Ascending aorta (tissue), 2 donors: ENCODE data around the gene PEX12. TPM values are rescaled to one million over a fixed set of nuclear protein-coding genes. Genes with fewer than 3 reads are reported as not detected.

Experiments used
- DNase-seq, 2 donors: peaks; one replicate each; pipeline ENCODE4 v3.0.0-alpha.2; 2019; ENCODE audit warnings: low spot score in 2 of 2
- H3K27ac ChIP-seq, 2 donors: fragments of 200-600 bp; sonication (generic); one replicate each; pipeline ENCODE4 v1.5.1; 2016 to 2017; ENCODE audit warnings: mild to moderate bottlenecking in 1 of 2
- H3K27me3 ChIP-seq: fragments of 200-600 bp; sonication (generic); one replicate; pipeline ENCODE4 v1.5.1; 2017
- H3K36me3 ChIP-seq, 2 donors: fragments of 200-600 bp; sonication (generic); one replicate each; pipeline ENCODE4 v1.5.1; 2016
- H3K4me1 ChIP-seq, 2 donors: fragments of 200-600 bp; sonication (generic); one replicate each; pipeline ENCODE4 v1.5.1; 2016 to 2017; ENCODE audit warnings: mild to moderate bottlenecking in 1 of 2
- H3K4me3 ChIP-seq, 2 donors: fragments of 200-600 bp; sonication (generic); one replicate each; pipeline ENCODE4 v1.5.1; 2016 to 2017; ENCODE audit warnings: mild to moderate bottlenecking in 1 of 2
- H3K9me3 ChIP-seq, 2 donors: fragments of 200-600 bp; sonication (generic); one replicate each; pipeline ENCODE4 v1.5.1; 2016
- intact Hi-C: fragments of 100-400 bp; cut with DNase I; formaldehyde crosslinking; loops from one replicate; pipeline ENCODE4 v1.15.1; 2023
- total RNA-seq: library from RNA; depleted of rRNA; stranded (reverse); fragments of >200 nt; gene quantifications from one replicate; pipeline ENCODE4 v1.1.0, GENCODE V29; 2016
- TF ChIP-seq, protein P1 (sequence below), 3 experiments: fragments of 200-600 bp in 2 of 3; fragments of 450-650 bp in 1 of 3; sonication (generic) in 2 of 3; IDR thresholded peaks; one replicate each; pipeline ENCODE4 v1.5.1; 2016 to 2019; ENCODE audit warnings: antibody characterized with exemption in 3 of 3, mild to moderate bottlenecking in 1 of 3, moderate library complexity in 1 of 3

The PEX12 gene
- total RNA-seq, 1 donor from 2014 or later: 5.6 TPM

DNA sequence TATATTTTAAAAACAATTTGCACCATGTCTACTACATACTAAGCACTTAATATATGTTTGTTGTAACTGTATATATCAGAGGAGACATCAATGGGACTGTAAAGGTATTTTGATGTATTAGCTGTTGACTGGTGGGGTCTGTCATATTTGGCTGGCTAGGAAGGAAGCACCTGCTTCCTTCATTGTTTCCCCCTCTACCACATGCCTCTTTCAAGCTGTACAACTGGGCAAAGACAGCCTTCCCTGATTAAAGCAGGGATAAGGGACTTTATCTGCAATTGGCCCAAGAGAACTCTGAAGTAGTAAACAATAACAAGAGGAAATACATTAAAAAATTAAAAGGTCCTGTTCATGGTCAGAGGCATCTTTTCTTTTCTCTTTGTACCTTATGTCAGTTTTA lies 35.4 kb downstream of the PEX12 start:
- TF ChIP-seq, protein P1, sequence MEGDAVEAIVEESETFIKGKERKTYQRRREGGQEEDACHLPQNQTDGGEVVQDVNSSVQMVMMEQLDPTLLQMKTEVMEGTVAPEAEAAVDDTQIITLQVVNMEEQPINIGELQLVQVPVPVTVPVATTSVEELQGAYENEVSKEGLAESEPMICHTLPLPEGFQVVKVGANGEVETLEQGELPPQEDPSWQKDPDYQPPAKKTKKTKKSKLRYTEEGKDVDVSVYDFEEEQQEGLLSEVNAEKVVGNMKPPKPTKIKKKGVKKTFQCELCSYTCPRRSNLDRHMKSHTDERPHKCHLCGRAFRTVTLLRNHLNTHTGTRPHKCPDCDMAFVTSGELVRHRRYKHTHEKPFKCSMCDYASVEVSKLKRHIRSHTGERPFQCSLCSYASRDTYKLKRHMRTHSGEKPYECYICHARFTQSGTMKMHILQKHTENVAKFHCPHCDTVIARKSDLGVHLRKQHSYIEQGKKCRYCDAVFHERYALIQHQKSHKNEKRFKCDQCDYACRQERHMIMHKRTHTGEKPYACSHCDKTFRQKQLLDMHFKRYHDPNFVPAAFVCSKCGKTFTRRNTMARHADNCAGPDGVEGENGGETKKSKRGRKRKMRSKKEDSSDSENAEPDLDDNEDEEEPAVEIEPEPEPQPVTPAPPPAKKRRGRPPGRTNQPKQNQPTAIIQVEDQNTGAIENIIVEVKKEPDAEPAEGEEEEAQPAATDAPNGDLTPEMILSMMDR (IDR thresholded peaks at IDR 0.05): no peak
- Histone ChIP-seq H3K27me3 (no peaks in the 10 kb centered on the region), H3K9me3 (no peaks in the 10 kb centered on the region), H3K36me3 (no peaks in the 10 kb centered on the region), H3K4me1 (peaks cover 0 to 2% of the 10 kb centered on the region in 2 donors), H3K4me3 (no peak overlapping the region), H3K27ac (no peak overlapping the region)
- no peak for DNase-seq
- intact Hi-C loops: no loop called here

- TF ChIP-seq, protein P1 (IDR thresholded peaks at IDR 0.05): no peak
- peaks cover 0 to 2% of the 10 kb centered on the region in 2 donors for H3K4me1 ChIP-seq
- H3K27me3 ChIP-seq: no peaks in the 10 kb centered on the region
- peak overlapping the region in 1 of 2 donors; percentile 51 for H3K4me3 ChIP-seq
- intact Hi-C loops: no loop called here
- H3K9me3 ChIP-seq: no peaks in the 10 kb centered on the region
- H3K27ac ChIP-seq: peak overlapping the region in 1 of 2 donors; percentile 38
- H3K36me3 ChIP-seq: no peaks in the 10 kb centered on the region
- DNase-seq: no peak
Measured at GRCh38 chr17:35541434-35541833, 36.9 kb downstream of the PEX12 start.

DNA sequence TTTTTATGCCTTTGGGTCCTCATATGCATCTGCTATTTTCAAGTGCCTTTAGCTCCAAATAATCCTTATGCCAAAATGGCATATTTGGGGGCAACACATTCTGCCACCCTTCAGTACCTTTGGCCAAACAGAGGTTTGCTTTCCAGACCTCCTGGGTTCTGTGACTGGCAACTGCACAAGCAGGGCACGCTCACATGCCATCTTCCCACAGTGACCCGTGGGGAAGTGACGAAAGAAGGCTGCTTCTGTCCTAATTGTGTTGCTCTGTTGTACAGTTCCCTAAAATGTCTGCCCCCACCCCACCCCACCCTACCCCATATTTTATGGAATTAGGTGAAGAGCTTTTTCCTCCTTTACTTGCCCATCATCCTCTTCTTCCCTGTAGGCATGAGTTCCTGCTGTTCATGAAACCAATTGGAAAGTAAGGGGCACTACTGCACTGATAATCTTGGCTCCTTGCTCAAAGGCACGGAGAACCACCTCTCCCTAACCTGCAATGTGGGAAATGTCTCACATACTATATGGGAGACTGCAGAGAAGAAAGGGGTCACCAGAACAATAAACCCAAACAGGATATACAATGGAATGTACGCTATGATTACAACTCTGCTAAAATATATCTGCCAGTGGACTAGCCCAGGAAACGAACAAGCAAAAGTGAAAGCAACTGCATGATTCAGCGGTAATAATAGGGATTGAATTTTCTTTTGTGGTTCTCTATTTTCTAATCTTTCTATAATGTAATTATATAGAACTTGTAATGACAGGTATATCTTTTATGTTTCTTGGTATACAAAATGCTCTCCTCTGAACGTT lies 37.6 kb downstream of the PEX12 start:
- TF ChIP-seq, protein P1 (IDR thresholded peaks at IDR 0.05): no peak
- H3K4me1 ChIP-seq: peaks cover 0 to 2% of the 10 kb centered on the region in 2 donors
- peak overlapping the region; percentile 12 to 38 for H3K27ac ChIP-seq
- intact Hi-C loops: no loop called here
- H3K9me3 ChIP-seq: no peaks in the 10 kb centered on the region
- H3K4me3 ChIP-seq: peak overlapping the region; percentile 23 to 51
- DNase-seq: peak in 1 of 2 donors; percentile 74
- H3K27me3 ChIP-seq: no peaks in the 10 kb centered on the region
- H3K36me3 ChIP-seq: no peaks in the 10 kb centered on the region

DNA sequence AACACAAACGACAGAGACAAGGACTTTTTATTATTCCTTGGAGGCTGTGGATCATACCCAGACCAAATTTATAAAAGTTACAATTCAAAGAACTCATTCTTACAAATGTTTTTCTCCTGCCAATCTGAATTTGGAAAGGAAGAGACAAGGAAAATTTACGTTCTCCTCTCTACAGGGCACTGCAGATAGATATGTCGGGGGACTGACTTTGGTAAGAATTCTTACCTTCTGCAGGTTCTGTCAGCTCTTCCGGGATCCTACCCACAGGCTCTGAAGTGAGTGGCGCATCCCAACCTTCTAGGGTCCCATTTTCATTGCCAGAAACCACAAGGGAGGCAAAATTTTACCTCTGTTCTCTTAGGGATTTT lies 38.7 kb downstream of the PEX12 start:
- DNase-seq: no peak
- Histone ChIP-seq H3K4me3 (no peak overlapping the region), H3K9me3 (no peaks in the 10 kb centered on the region), H3K27me3 (no peaks in the 10 kb centered on the region), H3K36me3 (no peaks in the 10 kb centered on the region), H3K27ac (no peak overlapping the region), H3K4me1 (peaks cover 0 to 2% of the 10 kb centered on the region in 2 donors)
- TF ChIP-seq, protein P1 (IDR thresholded peaks at IDR 0.05): no peak
- intact Hi-C loops: loop anchor here (2.0 to 10.0 kb wide), 2 partner anchors 225 to 365 kb away; no protein-coding TSS in a partner anchor

- Histone ChIP-seq H3K27ac (peak within 1 kb of the TSS in 1 of 2 donors; percentile 0), H3K9me3 (no peaks in the 10 kb centered on the region), H3K4me1 (peaks cover 0 to 2% of the 10 kb centered on the region in 2 donors), H3K27me3 (no peaks in the 10 kb centered on the region), H3K36me3 (no peaks in the 10 kb centered on the region), H3K4me3 (no peak within 1 kb of the TSS)
- TF ChIP-seq, protein P1 (IDR thresholded peaks at IDR 0.05): no peak
- intact Hi-C loops: loop anchor here (2.0 to 10.0 kb wide), 2 partner anchors 223 to 363 kb away; no protein-coding TSS in a partner anchor
- no peak for DNase-seq
Measured at GRCh38 chr17:35537601-35538141, 40.7 kb downstream of the PEX12 start, which contains the start of gene SLFN12L. Gene SLFN12L (minus strand): TSS chr17:35537678. CDS start chr17:35522364, 15,314 bp downstream.
